ENCODE measurements around the gene MRM1.

The MRM1 gene

GRCh38 chr17:36592316-36592715 lies 9.1 kb upstream of the MRM1 start:
- Histone ChIP-seq H3K27ac (ENCODE audit: low read depth, low read length) (no peak overlapping the region), H3K27me3 (ENCODE audit: insufficient read depth, low read length) (no peaks in the 10 kb centered on the region), H3K36me3 (ENCODE audit: insufficient read depth, low read length) (peaks cover 12% of the 10 kb centered on the region), H3K4me1 (ENCODE audit: control insufficient read depth, insufficient read depth, low read length, unreplicated experiment) (peaks cover 14% of the 10 kb centered on the region), H2AFZ (ENCODE audit: low read length, unreplicated experiment) (no peak overlapping the region), H3K4me3 (ENCODE audit: low read depth, low read length) (peak overlapping the region; percentile 89), H3K79me2 (ENCODE audit: control insufficient read depth, insufficient read depth, low read length, unreplicated experiment) (peaks cover 7% of the 10 kb centered on the region)

GRCh38 chr17:36592716-36593321 lies 8.6 kb upstream of the MRM1 start:
- H3K36me3 ChIP-seq (ENCODE audit: insufficient read depth, low read length), result peaks cover 10% of the 10 kb centered on the region
- peaks cover 14% of the 10 kb centered on the region for H3K4me1 ChIP-seq (ENCODE audit: control insufficient read depth, insufficient read depth, low read length, unreplicated experiment)
- no peak overlapping the region for H2AFZ ChIP-seq (ENCODE audit: low read length, unreplicated experiment)
- H3K27me3 ChIP-seq (ENCODE audit: insufficient read depth, low read length), result no peaks in the 10 kb centered on the region
- H3K4me3 ChIP-seq (ENCODE audit: low read depth, low read length), result peak overlapping the region; percentile 89
- no peak overlapping the region for H3K27ac ChIP-seq (ENCODE audit: low read depth, low read length)
- peaks cover 7% of the 10 kb centered on the region for H3K79me2 ChIP-seq (ENCODE audit: control insufficient read depth, insufficient read depth, low read length, unreplicated experiment)

DNA sequence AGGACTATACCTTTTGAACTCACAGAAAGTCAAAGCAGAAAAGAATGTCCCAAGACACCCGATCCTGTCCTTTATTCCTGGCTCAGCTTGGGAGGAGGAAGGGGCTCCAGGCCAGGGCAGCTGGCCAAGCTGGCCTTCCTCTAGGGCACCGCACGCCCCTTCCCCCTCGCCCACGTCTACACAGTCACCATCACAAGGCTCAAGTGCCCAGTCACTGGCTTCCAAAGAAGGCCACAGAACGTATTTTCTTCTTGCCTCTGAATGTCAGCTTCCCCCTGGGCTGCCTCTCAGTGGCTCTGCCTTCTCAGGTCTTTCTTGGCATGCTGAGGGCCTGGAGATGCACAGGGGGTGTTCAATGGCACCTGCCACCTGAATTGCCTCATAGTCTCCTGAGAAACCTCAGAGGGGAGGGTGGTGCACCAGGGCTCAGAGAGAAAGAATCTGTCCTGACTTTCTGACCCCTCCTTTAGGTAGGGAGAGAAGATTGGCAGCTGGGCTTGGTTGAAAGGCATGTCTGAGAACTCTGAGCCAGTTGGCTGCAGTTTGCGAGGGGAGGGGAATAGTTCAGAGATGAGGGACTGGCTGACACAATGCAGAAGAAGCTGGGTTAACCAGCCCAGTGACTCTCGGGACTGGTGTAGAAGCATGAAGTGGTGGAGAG lies 7.6 kb upstream of the MRM1 start:
- Histone ChIP-seq H2AFZ (ENCODE audit: low read length, unreplicated experiment) (no peak overlapping the region), H3K4me3 (ENCODE audit: low read depth, low read length) (no peak overlapping the region), H3K4me1 (ENCODE audit: control insufficient read depth, insufficient read depth, low read length, unreplicated experiment) (peaks cover 14% of the 10 kb centered on the region), H3K27ac (ENCODE audit: low read depth, low read length) (no peak overlapping the region), H3K79me2 (ENCODE audit: control insufficient read depth, insufficient read depth, low read length, unreplicated experiment) (peaks cover 7% of the 10 kb centered on the region), H3K27me3 (ENCODE audit: insufficient read depth, low read length) (no peaks in the 10 kb centered on the region), H3K36me3 (ENCODE audit: insufficient read depth, low read length) (peaks cover 7% of the 10 kb centered on the region; the same call in 1 of the 2 replicates)

DNA sequence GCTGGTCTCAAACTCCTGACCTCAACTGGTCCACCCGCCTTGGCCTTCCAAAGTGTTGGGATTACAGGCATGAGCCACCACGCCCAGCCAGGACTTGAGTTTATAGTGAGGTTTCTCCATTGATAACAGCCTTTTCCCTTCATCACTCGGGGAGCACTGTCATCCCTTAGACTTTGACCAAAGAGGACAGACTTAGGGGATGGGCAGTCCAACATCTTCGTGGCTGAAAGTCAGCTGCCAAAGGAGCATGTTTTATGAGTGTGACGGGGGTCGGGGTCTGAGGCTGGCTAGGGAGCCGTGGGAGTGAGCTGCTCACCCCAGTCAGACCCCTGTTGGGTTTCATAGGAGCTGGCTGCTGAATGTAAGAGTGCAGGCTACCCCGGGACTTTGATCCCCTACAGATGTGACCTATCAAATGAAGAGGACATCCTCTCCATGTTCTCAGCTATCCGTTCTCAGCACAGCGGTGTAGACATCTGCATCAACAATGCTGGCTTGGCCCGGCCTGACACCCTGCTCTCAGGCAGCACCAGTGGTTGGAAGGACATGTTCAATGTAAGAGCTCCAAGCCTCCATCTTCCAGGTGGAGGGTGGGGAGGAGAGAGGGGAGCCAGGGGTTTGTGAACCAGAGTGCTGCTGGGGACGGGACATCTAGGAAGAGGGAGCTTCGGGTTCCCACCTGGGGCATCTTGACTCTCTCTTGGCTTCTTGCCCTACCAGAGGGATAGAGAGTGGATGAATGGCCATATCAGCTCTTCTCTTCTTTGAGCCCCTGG lies 6.6 kb upstream of the MRM1 start:
- H3K36me3 ChIP-seq (ENCODE audit: insufficient read depth, low read length), result no peaks in the 10 kb centered on the region
- no peak overlapping the region for H3K4me3 ChIP-seq (ENCODE audit: low read depth, low read length)
- peaks cover 11% of the 10 kb centered on the region for H3K4me1 ChIP-seq (ENCODE audit: control insufficient read depth, insufficient read depth, low read length, unreplicated experiment)
- H3K27me3 ChIP-seq (ENCODE audit: insufficient read depth, low read length), result no peaks in the 10 kb centered on the region
- H2AFZ ChIP-seq (ENCODE audit: low read length, unreplicated experiment), result no peak overlapping the region
- H3K79me2 ChIP-seq (ENCODE audit: control insufficient read depth, insufficient read depth, low read length, unreplicated experiment), result peaks cover 7% of the 10 kb centered on the region
- H3K27ac ChIP-seq (ENCODE audit: low read depth, low read length), result no peak overlapping the region

- Histone ChIP-seq H3K27me3 (ENCODE audit: insufficient read depth, low read length) (no peaks in the 10 kb centered on the region), H3K27ac (ENCODE audit: low read depth, low read length) (no peak overlapping the region), H3K4me3 (ENCODE audit: low read depth, low read length) (no peak overlapping the region), H3K4me1 (ENCODE audit: control insufficient read depth, insufficient read depth, low read length, unreplicated experiment) (peaks cover 13% of the 10 kb centered on the region), H3K36me3 (ENCODE audit: insufficient read depth, low read length) (no peaks in the 10 kb centered on the region), H2AFZ (ENCODE audit: low read length, unreplicated experiment) (no peak overlapping the region), H3K79me2 (ENCODE audit: control insufficient read depth, insufficient read depth, low read length, unreplicated experiment) (peaks cover 10% of the 10 kb centered on the region)
These were observed 4.2 kb upstream of the MRM1 start for GRCh38 chr17:36597226-36597625.

GRCh38 chr17:36597866-36598777 lies 3.3 kb upstream of the MRM1 start:
- H3K27ac ChIP-seq (ENCODE audit: low read depth, low read length), result no peak overlapping the region
- H3K36me3 ChIP-seq (ENCODE audit: insufficient read depth, low read length), result no peaks in the 10 kb centered on the region
- H3K4me3 ChIP-seq (ENCODE audit: low read depth, low read length), result no peak overlapping the region
- peaks cover 13% of the 10 kb centered on the region for H3K79me2 ChIP-seq (ENCODE audit: control insufficient read depth, insufficient read depth, low read length, unreplicated experiment)
- H3K4me1 ChIP-seq (ENCODE audit: control insufficient read depth, insufficient read depth, low read length, unreplicated experiment), result peaks cover 9% of the 10 kb centered on the region
- H3K27me3 ChIP-seq (ENCODE audit: insufficient read depth, low read length), result no peaks in the 10 kb centered on the region
- no peak overlapping the region for H2AFZ ChIP-seq (ENCODE audit: low read length, unreplicated experiment)

DNA sequence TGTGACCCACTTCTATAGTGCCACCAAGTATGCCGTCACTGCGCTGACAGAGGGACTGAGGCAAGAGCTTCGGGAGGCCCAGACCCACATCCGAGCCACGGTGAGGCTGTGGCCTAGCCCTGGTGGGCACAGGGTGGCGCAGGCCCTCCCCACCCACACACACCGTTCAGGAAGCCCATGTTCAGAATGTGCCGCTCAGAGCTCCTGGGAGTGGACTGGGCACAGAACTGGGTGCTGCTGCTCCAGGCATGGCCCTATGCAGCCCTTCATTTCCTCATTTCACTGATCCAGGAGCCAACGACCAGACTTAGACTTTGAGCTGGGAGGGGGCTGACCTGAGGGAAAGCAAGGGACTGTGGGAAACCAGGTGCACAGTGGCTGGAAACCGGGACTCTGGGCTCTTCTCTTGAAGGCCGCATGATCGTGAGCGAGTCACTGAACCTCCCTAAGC lies 2.4 kb upstream of the MRM1 start:
- H2AFZ ChIP-seq (ENCODE audit: low read length, unreplicated experiment), result no peak overlapping the region
- H3K4me1 ChIP-seq (ENCODE audit: control insufficient read depth, insufficient read depth, low read length, unreplicated experiment), result peaks cover 11% of the 10 kb centered on the region
- no peak overlapping the region for H3K4me3 ChIP-seq (ENCODE audit: low read depth, low read length)
- H3K36me3 ChIP-seq (ENCODE audit: insufficient read depth, low read length), result no peaks in the 10 kb centered on the region
- no peaks in the 10 kb centered on the region for H3K27me3 ChIP-seq (ENCODE audit: insufficient read depth, low read length)
- peaks cover 15% of the 10 kb centered on the region for H3K79me2 ChIP-seq (ENCODE audit: control insufficient read depth, insufficient read depth, low read length, unreplicated experiment)
- H3K27ac ChIP-seq (ENCODE audit: low read depth, low read length), result no peak overlapping the region

DNA sequence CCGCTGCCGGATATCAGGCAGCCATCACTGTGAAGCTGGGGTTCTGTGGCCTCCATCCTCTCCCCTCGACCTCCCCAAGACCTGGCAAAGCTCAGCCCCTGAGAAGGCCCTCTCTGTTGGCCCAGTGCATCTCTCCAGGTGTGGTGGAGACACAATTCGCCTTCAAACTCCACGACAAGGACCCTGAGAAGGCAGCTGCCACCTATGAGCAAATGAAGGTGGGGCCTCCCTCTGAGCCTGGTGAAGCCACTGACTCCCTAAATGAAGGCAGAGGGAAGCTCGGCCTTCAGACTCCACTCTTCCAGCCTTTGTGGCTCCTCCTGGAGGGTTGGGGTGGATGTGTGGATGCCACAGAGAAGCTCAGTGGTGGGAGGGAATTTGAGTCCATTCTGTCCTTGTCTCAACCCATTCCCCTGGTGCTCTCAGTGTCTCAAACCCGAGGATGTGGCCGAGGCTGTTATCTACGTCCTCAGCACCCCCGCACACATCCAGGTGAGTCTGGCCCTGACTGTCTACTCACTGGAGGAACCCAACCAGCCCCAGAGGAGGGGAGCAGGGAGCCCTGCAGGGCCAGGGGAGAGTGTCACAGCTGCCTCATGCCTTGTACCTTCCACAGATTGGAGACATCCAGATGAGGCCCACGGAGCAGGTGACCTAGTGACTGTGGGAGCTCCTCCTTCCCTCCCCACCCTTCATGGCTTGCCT lies 1.7 kb upstream of the MRM1 start:
- H3K36me3 ChIP-seq (ENCODE audit: insufficient read depth, low read length), result no peaks in the 10 kb centered on the region
- no peak overlapping the region for H3K27ac ChIP-seq (ENCODE audit: low read depth, low read length)
- H2AFZ ChIP-seq (ENCODE audit: low read length, unreplicated experiment), result no peak overlapping the region
- H3K4me1 ChIP-seq (ENCODE audit: control insufficient read depth, insufficient read depth, low read length, unreplicated experiment), result peaks cover 14% of the 10 kb centered on the region
- H3K4me3 ChIP-seq (ENCODE audit: low read depth, low read length), result no peak overlapping the region
- no peaks in the 10 kb centered on the region for H3K27me3 ChIP-seq (ENCODE audit: insufficient read depth, low read length)
- H3K79me2 ChIP-seq (ENCODE audit: control insufficient read depth, insufficient read depth, low read length, unreplicated experiment), result peaks cover 18% of the 10 kb centered on the region

GRCh38 chr17:36600465-36600864 lies 918 bp upstream of the MRM1 start:
- Histone ChIP-seq H3K79me2 (ENCODE audit: control insufficient read depth, insufficient read depth, low read length, unreplicated experiment) (peaks cover 18% of the 10 kb centered on the region), H3K27me3 (ENCODE audit: insufficient read depth, low read length) (no peaks in the 10 kb centered on the region), H3K4me1 (ENCODE audit: control insufficient read depth, insufficient read depth, low read length, unreplicated experiment) (peaks cover 14% of the 10 kb centered on the region), H3K36me3 (ENCODE audit: insufficient read depth, low read length) (no peaks in the 10 kb centered on the region), H3K27ac (ENCODE audit: low read depth, low read length) (no peak overlapping the region), H3K4me3 (ENCODE audit: low read depth, low read length) (peak overlapping the region; percentile 93), H2AFZ (ENCODE audit: low read length, unreplicated experiment) (no peak overlapping the region)

DNA sequence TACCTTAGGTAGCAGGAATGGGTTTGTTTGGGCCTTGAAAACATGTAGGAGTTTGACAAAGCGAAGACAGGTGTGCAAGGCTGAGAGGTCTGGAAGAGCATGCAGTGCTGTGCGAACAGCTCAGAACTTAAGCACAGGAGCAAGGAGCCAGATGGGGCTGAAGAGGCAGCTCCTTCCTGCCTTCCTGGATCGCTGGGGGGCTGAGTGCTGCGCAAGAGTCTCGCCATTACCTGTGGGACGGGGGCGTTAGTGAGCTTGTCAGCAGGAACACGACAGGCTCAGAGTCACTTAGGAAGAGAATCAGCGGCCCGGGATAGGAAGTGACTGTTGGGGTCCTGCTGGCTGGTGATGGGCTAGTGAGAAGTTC lies 464 bp upstream of the MRM1 start:
- no peaks in the 10 kb centered on the region for H3K36me3 ChIP-seq (ENCODE audit: insufficient read depth, low read length)
- H2AFZ ChIP-seq (ENCODE audit: low read length, unreplicated experiment), result peak overlapping the region; percentile 87
- peaks cover 14% of the 10 kb centered on the region for H3K4me1 ChIP-seq (ENCODE audit: control insufficient read depth, insufficient read depth, low read length, unreplicated experiment)
- peak overlapping the region; percentile 22; the same call in 1 of the 2 replicates for H3K27ac ChIP-seq (ENCODE audit: low read depth, low read length)
- peak overlapping the region; percentile 93 for H3K4me3 ChIP-seq (ENCODE audit: low read depth, low read length)
- peaks cover 18% of the 10 kb centered on the region for H3K79me2 ChIP-seq (ENCODE audit: control insufficient read depth, insufficient read depth, low read length, unreplicated experiment)
- H3K27me3 ChIP-seq (ENCODE audit: insufficient read depth, low read length), result no peaks in the 10 kb centered on the region
